HG03521 (cell line): ENCODE results near the gene TMEM132A.
"Not testable (repeated sequence)": the region's sequence is repeated elsewhere in the genome, so short reads cannot be mapped to it uniquely, and the experiment has no call there.

ENCODE experiments used
- ATAC-seq: cut with Tn5 transposase; IDR thresholded peaks from one replicate; pipeline ENCODE4 v1.9.1; 2021; ENCODE audit warnings: mild to moderate bottlenecking, moderate library complexity; ENCODE audit not compliant: unreplicated experiment

Gene TMEM132A

DNA sequence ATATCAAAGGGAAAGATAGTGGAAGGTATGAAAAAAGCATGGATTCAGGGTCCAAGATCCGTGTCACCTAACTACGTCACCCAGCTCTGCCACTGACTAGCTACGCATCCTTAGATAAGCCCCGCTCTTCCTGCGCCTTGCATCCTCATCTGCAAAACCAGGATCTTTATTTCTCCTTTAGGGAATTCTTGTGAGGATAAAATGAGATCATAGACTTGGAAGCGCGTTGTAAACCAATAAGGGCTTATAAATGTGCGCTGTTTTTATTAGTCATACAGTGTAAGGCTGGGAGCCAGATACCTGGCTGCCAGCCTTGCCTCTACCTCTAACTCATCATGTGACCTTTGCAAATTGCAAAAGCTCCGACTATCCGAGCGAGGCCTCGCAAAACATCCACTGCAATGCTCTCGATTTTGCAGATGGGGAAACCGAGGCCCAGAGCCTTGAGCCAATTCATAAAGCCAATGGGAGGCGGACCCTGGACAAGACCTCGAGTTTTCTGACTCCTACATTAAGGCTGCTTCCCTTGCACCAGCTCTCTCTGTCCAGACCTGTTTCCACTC lies 18.6 kb upstream of the TMEM132A start:
- ATAC-seq = no peak

DNA sequence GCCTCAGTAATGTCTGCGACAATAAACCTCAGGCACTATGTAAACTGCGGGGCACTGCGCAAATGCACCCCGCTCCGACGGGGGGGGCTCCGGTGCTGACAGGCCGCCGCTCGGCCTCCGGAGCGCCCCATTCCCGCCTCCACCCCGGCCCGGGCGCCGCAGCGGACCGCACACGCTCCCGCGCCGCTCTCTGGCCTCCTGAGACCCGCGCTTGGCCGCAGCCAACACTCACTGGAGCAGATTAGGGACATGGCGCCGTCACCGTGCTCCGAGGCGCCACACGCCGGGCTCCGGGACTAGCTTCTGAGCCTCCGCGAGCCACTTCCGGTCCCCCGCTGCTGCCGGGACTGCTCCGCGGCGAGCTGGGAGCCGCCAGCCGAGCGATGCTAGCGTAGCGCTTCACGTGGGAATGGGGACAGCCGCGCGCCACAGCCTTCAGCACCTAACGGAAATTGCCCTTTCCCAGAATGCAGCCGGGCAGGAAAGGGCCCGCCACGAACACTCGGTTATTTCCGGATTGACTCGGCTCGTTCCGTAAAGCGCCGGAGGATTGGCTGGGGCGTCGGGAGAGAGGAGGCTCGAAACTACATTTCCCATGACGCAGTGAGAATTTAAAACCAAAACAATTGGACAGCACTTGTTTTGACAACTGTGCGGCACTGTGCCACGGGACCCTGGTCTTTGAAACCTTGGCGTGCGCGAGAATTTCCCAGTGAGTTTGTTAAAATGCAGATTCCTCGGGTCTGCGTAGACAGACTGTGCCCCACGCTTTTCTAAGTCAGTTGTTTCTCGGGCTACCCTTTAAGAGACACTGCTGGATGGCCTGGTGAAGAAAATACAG lies 17.9 kb upstream of the TMEM132A start, which contains the start of gene PRPF19:
Gene PRPF19, minus strand, starts transcription at position 454 of the 841 bp plus-strand sequence. Its CDS starts 203 bp downstream, at position 251.
- peak; percentile 70 for ATAC-seq

DNA sequence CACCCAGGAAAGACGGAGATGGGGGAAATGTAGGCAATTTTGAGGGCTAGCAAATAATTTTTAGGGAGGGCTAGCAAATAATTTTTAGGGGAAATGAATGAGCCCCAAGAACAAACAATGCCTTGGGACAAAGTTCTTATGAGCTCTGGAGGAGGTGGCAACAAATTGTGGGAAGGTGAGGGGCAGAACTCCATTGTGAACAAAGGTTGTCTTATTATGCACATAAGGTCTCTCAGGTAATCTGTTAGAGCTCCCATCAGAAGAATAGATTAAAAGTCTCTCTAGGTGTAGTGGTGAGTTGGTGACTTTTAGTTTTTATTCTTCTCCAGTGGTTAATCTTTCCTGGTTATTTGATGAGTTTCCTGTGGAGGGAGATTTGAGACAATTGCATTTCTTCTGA lies 15.5 kb upstream of the TMEM132A start:
- no peak for ATAC-seq

DNA sequence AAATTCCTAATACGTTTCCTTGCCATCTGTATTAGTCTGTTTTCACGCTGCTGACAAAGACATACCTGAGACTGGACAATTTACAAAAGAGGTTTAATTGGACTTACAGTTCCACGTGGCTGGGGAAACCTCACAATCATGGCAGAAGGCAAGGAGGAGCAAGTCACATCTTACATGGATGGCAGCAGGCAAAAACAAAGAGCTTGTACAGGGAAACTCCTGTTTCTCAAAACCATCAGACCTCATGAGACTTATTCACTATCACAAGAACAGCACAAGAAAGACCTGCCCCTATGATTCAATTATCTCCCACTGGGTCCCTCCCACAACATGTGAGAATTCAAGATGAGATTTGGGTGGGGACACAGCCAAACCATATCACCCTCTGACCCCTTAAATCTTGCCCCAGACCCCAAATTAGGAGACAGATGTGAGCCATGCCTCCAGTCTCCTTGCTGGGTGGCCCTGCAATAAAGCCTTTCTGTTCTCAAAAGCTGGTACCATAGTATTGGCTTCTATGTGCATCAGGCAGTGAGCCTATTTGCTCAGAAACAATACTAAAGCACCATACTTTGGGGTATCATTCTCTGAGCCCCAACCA lies 14.5 kb upstream of the TMEM132A start:
- ATAC-seq = not testable (repeated sequence)

DNA sequence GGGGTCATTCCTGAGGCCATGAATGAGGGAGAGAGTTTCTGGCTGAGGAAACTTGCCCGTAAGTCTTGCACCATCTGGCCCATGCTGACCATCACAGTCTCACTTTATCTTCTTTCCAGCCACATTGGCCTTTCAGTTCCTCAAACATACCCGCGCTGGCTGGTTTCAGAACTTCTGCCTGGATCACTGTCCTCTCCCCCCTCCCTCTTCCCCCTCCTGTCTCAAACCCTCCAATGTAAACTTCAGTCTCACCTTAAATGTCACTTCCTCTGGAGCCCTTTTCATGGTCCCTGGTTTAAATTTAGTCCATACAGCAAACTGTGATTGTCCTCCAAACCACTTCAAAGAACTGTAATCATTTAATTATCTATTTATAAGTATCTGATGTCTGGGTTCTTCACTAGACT lies 14.0 kb upstream of the TMEM132A start:
- ATAC-seq = peak; percentile 31

DNA sequence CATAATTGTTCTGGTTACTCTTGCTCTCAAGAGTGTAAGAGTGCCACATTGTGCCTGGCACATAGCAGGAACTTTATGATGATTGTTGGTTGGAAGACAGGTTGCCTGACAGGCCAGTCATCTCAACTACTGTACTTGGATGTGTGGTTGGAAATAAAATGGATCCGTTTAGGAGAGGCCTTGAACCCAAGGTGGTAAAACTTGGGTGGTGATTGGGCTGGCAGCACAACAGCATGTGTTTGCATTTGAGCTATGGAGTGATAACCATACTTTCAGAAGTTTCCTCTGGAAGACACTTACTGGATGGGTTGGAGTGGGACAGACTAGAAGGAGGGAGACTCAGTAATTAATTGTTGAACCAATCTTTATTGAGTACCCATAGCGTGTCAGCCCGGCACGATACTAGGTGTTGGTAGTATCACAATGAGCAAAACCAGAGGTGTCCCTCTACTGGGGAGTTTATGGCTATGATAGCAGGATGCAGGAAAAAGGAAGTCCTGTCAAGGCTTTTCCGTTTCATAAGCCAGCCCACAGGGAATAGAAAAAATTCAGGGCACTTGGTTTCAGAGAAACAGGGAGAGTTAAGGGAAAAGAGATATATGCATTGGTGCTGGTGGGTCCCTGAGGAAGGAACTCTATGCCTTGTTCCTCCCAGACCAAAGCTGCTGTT lies 13.4 kb upstream of the TMEM132A start:
- ATAC-seq = no peak

DNA sequence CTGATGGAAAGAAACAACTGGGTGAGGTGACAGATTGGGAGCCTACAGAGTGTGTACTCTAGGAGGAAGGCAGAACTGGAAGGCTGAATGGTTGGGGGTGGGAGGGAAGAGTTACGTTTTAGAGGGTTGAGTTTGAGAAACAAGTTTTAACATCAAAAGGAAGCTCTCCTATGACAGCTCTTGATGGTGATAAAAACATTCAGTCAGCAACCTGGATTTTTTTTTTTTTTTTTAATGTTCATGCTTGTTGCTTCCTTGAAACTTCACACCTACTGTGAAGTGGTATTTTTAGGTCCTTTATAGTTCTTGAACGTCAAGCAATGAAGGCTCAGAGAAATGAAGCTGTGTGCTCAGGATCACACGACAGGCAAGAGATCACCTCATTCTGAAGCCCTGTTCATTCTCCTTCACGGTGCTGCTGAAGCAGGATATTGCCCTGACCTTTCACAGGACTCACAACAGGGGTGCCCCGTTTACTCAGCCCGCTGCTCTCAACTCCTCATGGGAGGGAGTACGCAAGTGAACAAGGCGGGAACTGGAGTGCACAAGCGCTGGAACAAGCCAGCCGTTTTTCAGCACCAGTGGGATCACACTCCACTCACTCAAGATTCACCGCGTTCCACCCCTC lies 11.9 kb upstream of the TMEM132A start:
- ATAC-seq = no peak

DNA sequence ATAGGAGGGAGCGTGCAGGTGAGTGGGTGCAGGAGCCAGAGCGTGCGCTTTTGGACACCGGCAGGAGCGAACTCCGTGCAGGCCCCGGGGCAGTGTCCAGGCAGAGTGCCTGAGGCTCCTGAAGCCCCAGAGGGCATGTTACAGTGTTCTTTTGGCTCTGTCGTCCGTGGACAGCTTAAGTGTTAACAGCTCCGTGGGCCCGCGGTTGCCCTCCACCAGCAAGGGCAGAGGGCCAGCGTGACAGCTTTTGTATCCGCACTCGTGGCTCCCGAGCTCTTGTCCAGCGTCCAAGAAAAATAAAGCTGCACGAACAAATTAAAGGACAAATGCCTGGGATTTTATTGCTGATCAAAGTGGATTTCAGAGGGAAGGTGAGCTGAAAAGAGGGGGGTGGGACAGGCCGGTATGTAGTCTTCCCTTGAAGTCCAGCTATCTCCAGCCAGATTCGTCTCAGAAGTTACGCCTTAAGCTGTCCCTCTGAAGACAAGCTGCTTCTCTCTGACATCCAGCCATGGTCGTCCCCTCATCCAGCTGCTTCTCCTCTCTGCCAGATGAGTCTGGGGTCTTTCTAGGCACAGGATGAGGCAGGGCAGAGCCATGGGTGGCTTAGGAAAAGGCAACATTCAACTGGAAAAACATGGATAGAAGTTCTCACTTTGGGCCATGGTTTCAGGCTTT lies 11.3 kb upstream of the TMEM132A start:
- ATAC-seq = no peak

DNA sequence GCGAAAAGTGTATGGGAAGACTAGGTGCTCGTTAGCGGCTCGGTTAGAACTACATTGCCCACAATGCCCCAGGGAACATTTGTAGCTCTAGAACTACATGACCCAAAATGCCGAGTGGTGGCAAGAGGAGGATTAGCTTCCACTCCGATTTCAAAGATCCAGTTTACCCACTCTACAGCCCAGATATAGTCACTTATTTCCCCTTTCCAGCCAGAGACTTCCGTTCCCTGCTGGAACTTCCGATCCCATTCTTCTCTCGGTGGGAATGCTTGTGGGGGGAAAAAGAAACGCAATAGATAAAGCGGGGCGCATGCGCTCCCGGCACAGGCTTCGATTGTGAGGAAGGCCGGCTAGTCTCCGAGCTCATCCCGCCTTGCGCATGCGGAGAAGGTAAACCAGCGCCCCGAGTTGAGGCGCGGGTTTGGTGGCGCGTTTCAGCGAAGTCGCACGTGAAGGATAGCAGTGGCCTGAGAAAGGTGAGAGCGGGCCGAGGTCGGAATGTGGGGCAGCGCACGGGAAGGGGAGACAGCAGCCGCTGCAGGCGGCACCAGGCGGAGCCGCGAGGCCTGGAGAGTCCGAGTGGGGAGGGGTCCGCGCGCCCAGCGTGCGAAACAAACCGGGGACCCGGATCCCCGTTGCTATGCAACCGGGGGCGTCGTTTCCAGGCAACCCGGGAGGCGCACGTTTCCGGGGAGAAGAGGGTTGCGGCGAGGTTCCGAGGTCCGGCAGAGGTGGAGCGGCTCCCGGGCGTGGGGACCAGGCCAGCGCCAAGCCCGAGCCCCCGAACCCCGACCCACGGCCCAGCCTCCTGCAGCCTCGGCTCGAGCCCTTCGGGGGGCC lies 10.2 kb upstream of the TMEM132A start, which contains the start of gene TMEM109:
Gene TMEM109, plus strand, starts transcription at position 366 of the 840 bp plus-strand sequence. CDS start 5,536 bp downstream, outside the sequence.
- peak; percentile 35 for ATAC-seq

DNA sequence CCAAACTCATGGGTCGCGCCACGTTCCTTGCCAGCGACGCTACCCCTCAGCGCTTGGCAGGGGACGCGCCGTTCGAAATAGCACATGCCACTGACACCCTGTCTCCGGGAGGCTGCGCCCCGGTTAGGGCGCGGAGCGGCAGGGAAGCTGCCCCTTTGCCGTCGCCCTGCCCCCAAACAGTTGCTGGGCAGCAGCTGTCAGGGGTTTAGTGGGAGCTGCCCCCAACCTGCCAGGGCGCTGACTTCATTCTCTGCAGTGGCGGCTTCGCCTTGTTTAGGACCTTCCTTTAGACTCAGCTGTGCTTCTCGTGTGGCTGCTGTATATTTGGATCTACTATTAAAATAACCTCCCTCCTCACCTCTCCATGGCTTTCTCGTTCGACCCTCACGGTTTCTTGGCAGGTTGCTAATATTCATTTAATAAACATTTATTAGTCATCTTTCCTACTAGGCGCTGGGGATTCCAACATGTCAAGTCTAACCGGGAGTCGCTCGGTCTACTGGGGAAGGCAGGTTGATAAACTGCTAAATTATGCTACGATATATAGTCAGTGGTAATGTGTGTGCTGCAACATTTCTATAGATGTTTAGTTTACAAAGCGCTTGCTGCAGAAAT lies 9.5 kb upstream of the TMEM132A start:
- no peak for ATAC-seq

DNA sequence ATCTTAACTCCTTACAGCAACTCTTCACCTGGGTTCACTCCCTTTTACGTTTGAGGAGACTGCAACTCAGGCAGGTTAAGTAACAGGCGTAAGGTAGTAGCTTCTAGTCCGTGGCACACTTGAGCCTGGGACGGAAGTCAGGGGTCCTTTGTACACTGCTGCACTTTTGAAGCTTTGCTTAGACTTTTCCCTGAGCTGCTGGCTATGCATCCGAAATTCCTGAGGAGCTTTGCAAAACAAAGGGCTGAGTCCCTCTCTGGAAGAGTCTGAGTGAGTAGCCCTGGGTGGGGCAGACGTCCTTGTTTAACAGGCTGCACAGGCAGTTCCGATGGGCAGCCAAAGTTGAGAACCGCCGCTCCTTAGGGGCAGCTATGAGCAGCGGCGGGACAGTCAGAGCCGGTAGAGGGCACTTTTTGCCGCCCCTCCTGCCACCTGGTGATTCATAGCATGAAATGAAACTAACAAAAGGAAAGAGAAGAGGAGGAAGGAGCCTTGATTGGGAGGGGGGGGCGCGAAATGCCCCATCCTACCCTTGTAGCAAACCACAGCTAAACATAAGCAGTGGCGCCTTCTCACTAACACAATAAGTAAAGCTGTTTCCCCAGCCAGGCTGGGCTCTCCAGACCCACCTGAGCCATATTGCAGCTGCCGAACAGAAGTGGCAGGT lies 8.9 kb upstream of the TMEM132A start:
- no peak for ATAC-seq

DNA sequence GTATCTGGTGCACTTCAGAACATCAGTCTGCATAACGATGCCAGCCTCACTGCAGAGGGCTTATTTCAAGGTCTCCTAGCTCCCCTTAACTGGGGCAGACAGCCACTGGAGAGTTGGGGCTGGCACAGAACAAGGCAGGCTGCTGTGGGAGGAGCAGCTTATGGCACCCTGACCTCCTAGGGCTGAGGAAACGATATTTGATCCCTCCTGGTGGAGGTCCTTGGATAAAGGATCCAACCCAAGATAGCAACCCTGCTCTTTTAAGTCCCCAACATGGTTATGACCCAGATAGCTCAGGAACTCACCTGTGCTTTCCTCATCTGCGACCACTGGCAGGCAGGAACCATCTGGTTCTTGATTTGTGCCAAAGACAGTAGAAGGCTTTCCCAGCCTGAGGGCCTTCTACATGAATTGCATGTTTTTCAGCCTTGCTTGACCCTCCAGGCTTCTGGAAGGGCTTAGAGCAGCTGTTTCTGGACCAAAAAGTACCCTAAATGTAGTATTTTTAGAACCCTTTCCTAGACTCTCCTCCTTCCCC lies 7.5 kb upstream of the TMEM132A start:
- no peak for ATAC-seq

DNA sequence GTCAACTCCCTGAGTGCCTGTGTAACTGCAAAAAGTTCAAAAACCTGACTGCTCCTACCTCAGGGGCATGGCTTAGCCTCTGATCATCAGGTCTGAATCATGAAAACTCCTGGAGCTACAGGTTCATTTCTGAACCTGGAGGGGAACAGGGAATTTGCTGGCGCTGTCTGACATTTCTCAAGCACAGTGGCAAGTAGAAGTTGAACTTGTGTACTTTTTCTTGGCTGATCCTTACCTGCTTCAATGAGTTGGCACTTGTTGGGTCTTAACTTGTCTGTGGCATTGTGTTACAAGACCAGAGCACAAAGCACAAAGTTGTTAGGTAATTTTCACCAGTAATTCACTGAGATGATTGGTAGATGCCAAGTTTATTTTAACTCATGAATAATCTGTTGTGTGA lies 7.0 kb upstream of the TMEM132A start:
- no peak for ATAC-seq

DNA sequence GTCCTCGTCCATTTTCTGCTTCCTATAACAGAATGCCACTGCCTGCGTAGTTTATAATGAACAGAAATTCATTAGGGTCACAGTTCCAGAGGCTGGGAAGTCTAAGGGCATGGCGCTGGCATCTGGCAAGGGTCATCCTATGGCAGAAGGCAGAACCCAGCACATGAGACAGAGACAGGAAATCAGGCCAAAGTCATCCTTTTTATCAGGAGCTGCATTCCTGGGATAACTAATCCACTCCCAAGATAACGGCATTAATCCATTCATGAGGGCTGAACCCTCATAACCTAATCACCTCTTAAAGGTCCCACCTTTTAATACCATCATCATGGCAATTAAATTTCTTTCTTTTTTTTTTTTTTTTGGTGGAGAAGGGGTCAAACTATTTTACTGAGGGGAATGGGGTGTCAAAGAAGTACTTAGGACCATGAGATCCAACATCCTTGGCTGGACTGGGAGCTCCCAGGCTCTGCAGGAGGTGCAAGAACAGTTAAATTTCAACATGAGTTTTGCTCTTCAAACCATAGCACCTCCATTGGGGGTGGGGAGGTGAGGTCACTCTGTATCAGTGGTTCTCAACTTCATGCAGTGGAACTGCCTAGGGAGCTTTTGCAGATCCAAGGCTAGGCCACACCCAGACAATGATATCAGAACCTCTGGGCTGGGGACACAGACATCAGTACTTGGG lies 5.9 kb upstream of the TMEM132A start:
- no peak for ATAC-seq

DNA sequence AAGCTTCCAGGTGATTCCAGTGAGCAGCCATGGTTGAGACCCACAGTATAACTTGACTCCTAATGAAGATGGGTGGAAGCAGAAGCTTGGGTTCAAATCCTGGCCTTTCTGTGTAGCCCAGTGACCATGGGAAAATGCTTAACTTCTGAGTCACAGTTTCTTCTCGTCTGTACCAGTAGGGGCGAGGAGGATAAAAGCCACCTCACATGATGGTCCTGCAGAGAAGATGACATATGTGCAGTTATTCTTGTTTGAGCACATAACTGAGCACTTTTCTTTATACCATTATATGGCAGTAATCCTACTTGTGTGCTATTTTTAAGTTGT lies 5.4 kb upstream of the TMEM132A start:
- no peak for ATAC-seq

DNA sequence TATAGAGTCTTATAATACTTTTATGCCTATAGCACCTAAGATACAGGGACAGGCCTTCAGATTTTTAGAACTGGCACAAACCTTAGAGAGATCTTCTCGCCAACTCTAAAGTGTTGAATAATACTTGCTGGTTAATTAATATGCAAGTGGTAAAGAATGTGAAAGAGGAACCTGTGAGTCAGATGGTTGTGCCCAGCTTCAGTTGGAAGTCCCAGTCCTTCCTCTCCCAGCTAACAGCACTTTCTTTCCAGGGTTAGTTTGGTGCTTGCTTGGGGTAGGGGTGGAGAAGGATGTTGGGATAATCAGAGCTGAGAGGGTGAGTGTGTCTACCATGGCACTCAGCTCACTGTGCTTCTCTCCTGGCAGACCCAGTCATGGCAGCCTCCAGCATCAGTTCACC lies 4.9 kb upstream of the TMEM132A start:
- ATAC-seq = no peak

DNA sequence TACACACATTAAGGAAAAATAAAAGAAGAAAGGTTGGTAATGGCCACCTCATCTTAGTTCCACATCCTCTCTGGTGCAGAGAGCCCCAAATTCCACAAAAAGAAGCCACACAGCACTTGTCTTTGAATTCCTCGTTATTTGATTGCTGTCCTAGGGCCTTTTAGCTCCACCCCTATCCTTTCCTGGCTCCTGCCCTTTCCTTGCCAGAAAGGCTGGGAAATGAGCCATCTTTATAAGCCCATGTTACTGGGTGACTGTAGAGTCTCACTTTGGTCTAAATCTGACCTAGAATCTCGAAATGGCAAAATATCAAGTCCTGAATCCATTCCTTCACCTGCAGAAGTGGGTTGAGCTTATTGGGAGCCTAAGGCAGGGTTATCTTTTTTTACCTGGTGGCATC lies 4.3 kb upstream of the TMEM132A start:
- no peak for ATAC-seq

DNA sequence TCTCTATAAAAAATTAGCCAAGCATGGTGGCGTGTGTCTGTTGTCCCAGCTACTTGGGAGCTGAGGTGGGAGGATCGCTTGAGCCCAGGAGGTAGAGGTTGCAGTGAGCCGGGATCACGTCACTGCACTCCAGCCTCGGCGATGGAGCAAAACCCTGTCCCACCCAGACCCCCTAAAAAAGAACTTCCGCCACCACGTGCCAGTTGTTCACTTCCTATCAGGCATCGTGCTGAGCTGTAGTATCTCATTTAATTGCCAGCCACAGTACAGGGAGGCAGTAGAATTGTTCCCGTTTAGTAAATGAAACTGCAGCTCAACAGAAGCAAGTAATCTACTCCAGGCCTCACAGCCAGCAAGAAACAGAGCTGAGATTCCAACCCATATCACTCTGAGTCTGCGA lies 3.0 kb upstream of the TMEM132A start:
- ATAC-seq = no peak
